Heart right ventricle (tissue), 16 donors: ENCODE results near the gene CDIPT. TPM values are rescaled to one million over a fixed set of nuclear protein-coding genes. Genes with fewer than 3 reads are reported as not detected.
A peak's percentile ranks its signal among the peaks of the same experiment; 100 is the strongest.

Experiments used
- ATAC-seq, 8 donors: fragments of 200-7000 bp; cut with Tn5 transposase; one replicate each; pipeline ENCODE4 v1.9.1; 2020; ENCODE audit warnings: mild to moderate bottlenecking in 8 of 8, moderate library complexity in 8 of 8, moderate number of reproducible peaks in 1 of 8
- DNase-seq, 2 donors: peaks; one replicate each; pipeline ENCODE4 v3.0.0-alpha.2; 2020
- H3K27ac ChIP-seq, 10 donors: fragments of 200-600 bp; sonication (generic) in 2 of 10; one replicate each; pipeline versions ENCODE4 v1.5.0 to v1.8.0; 2020 to 2022; ENCODE audit warnings: mild to moderate bottlenecking in 3 of 10
- H3K27me3 ChIP-seq, 7 donors: fragments of 200-600 bp; one replicate each; pipeline ENCODE4 v1.8.0; 2021 to 2022; ENCODE audit warnings: mild to moderate bottlenecking in 2 of 7
- H3K36me3 ChIP-seq, 9 donors: fragments of 200-600 bp; sonication (generic) in 1 of 9; one replicate each; pipeline versions ENCODE4 v1.5.0 to v1.8.0; 2020 to 2022; ENCODE audit warnings: mild to moderate bottlenecking in 2 of 9
- H3K4me1 ChIP-seq, 9 donors: fragments of 200-600 bp; sonication (generic) in 1 of 9; one replicate each; pipeline versions ENCODE4 v1.5.0 to v1.8.0; 2020 to 2022; ENCODE audit warnings: mild to moderate bottlenecking in 4 of 9
- H3K4me3 ChIP-seq, 10 donors: fragments of 200-600 bp; sonication (generic) in 2 of 10; one replicate each; pipeline versions ENCODE4 v1.5.0 to v1.8.0; 2020 to 2022; ENCODE audit warnings: mild to moderate bottlenecking in 7 of 10, moderate library complexity in 2 of 10
- H3K9me3 ChIP-seq, 11 donors: fragments of 200-600 bp in 10 of 11; sonication (generic) in 2 of 11; one replicate each; pipeline versions ENCODE4 v1.5.0 to v1.8.0; 2013 to 2022; ENCODE audit warnings: mild to moderate bottlenecking in 2 of 11, control low read depth in 1 of 11, moderate library complexity in 1 of 11
- WGBS, 2 donors: extraction: QIAGEN DNeasy Blood & Tissue Kit; methylation state at CpG; one replicate each; pipeline ENCODE4 v1.1.7; 2013; ENCODE audit warnings: inconsistent platforms in 1 of 2; 5-methylcytosine and 5-hydroxymethylcytosine counted together
- intact Hi-C, 10 donors: fragments of 100-400 bp; cut with DNase I; formaldehyde crosslinking; loops; one replicate each; pipeline versions ENCODE4 v1.11.1 to v1.14.2; 2022
- polyA plus RNA-seq, 2 donors: library from polyadenylated mRNA; stranded (reverse); fragments of 200-250 nt; gene quantifications; one replicate each; pipeline ENCODE4 v1.2.3, GENCODE V29; 2013
- total RNA-seq, 10 donors: library from RNA; stranded (reverse); fragmentation: NEBNext Ultra II Directional in 3 of 10; extraction: Animal tissue kit (Norgen Biotek cat#: 25700) in 3 of 10; gene quantifications; one replicate each; pipeline versions ENCODE4 v1.2.1 to v1.2.4, GENCODE V29; 2021 to 2023
- TF ChIP-seq, protein P1 (sequence below), 9 donors: fragments of 200-600 bp; sonication (generic) in 2 of 9; IDR thresholded peaks; one replicate each; pipeline versions ENCODE4 v1.5.0 to v1.8.0; 2021 to 2022; ENCODE audit warnings: antibody characterized with exemption in 9 of 9, mild to moderate bottlenecking in 5 of 9, moderate library complexity in 1 of 9
- donor health status: Arrhythmogenic right ventricular cardiomyopathy.
- donor health status: ischemic (EF 13 %, LVEDD 7.1; RV severe dilation, severe dysfunction).
- donor health status: healthy with polysubstance abuse.
- donor health status: DM: no; HTN: yes; CAD: no.
- donor health status: DM: no; HTN: no; CAD: no.
- donor health status: ischemic (EF 25% LVEDD 6.9; RV normal size, moderate dysfunction).
- donor health status: ischemic (EF 25% LVEDD 5.7; RV mildly dilated, moderate dysfunction).
- donor health status: healthy.
- donor health status: DM: yes; HTN: yes; CAD: no.
- donor health status: Ischemic cardiomyopathy.
- donor health status: ischemic (EF 35%, LVEDD 5.7; RV mildly dilated, moderate dysfunction).
- donor health status: nonischemic (EF 11% LVEDD 7.7; RV severe dilation, severe dysfunction).
- donor health status: DM: yes; HTN: yes; CAD: no.
- donor health status: PGD.
- donor health status: ischemic (EF 29% LVEDD 5.4; RV normal size, mild dysfunction).
- donor health status: nonischemic (EF 23%, LVEDD 6.1; RV moderate dilation, normal function).

CDIPT gene
- total and polyA plus RNA-seq, 12 donors, result 55.1 to 99.6 (median 72.7) TPM

DNA sequence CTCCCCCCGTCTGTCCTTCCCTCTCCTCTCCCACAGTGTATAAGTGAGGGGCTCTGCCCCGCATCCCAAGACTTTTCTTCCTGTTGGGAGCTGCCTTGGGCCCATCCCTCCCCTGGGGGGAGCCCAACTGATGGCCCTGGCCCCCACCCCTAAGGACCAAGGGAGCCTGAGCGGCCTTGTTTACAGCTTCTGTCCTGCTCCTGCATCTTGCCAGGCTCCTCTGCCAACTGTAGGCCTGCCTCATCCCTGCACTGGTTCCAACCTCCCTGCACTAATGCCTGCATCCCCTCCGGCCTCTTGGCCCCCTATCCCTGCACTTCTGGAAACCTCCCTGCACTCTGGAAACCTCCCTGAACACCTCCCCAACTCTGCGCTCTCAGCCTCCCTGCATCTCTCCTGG lies 48.4 kb downstream of the CDIPT start:
- DNase-seq, result no peak

DNA sequence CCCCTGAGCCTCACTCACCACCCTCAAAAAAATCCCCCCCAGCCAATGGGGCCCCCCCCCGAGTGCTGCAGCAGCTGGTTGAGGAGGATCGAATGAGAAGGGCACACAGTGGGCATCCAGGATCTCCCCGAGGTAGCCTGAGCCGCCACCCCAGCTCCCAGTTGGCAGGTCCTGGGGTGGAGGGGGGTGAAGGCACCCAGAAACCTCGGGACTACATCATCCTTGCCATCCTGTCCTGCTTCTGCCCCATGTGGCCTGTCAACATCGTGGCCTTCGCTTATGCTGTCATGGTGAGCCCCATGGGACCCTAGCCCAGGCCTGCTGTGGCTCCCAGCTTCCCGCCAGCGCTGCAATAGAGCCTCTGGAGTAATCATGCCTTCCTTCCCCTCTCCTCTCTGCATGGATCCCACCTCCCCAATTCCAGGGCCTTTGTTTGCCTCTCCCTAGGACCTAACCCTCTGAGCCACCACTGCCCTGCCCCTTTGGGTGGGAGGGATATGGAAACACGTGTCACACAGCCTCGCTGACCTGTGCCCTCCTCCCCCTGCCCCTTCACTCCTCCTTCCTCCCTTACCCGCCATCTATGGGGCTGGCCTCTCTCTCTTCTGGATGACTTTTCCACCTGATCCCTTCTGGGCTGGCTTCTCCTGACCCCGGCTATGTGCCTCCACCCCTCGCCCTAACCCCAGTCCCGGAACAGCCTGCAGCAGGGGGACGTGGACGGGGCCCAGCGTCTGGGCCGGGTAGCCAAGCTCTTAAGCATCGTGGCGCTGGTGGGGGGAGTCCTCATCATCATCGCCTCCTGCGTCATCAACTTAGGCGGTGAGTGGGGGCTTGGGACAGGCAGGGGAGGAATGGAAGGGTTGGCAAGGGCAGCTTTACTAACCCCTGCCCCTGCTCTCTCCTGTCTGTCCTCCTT lies 49.1 kb downstream of the CDIPT start:
- DNase-seq (peak in 1 of 2 donors; percentile 19), ATAC-seq (no peak)
- no peak overlapping the region for H3K4me3 ChIP-seq
- peaks cover 0 to 16% (median 0%) of the 10 kb centered on the region in 7 donors for H3K27me3 ChIP-seq
- intact Hi-C loops, result loop anchor here in 5 of 10 donors (5.0 to 10.0 kb wide), 5 partner anchors 33 to 841 kb away; partner anchors contain the start of genes FBRS (in 1 of the 5), HIRIP3 (in 1 of the 5), INO80E (in 1 of the 5) and PRR14 (in 1 of the 5)
- H3K27ac ChIP-seq, result peak overlapping the region in 2 of 10 donors; percentile 96
- H3K9me3 ChIP-seq, result no peaks in the 10 kb centered on the region
- TF ChIP-seq, protein P1, sequence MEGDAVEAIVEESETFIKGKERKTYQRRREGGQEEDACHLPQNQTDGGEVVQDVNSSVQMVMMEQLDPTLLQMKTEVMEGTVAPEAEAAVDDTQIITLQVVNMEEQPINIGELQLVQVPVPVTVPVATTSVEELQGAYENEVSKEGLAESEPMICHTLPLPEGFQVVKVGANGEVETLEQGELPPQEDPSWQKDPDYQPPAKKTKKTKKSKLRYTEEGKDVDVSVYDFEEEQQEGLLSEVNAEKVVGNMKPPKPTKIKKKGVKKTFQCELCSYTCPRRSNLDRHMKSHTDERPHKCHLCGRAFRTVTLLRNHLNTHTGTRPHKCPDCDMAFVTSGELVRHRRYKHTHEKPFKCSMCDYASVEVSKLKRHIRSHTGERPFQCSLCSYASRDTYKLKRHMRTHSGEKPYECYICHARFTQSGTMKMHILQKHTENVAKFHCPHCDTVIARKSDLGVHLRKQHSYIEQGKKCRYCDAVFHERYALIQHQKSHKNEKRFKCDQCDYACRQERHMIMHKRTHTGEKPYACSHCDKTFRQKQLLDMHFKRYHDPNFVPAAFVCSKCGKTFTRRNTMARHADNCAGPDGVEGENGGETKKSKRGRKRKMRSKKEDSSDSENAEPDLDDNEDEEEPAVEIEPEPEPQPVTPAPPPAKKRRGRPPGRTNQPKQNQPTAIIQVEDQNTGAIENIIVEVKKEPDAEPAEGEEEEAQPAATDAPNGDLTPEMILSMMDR (IDR thresholded peaks at IDR 0.05), result no peak
- peaks cover 23 to 84% (median 68%) of the 10 kb centered on the region in 9 donors for H3K4me1 ChIP-seq
- H3K36me3 ChIP-seq, result peaks cover 0 to 31% (median 10%) of the 10 kb centered on the region in 9 donors
- 75 to 81% methylated on average over 24 of the region's 24 CpGs for WGBS, 2 donors

More for the DNA sequence above, 48.4 kb downstream of the CDIPT start:
- TF ChIP-seq, protein P1 (IDR thresholded peaks at IDR 0.05), result no peak
- ATAC-seq, result no peak
- Histone ChIP-seq H3K27me3 (peaks cover 0 to 16% (median 0%) of the 10 kb centered on the region in 7 donors), H3K27ac (peak overlapping the region in 7 of 10 donors; percentile 86 to 96 (median 91)), H3K4me1 (peaks cover 20 to 84% (median 65%) of the 10 kb centered on the region in 9 donors), H3K4me3 (peak overlapping the region in 3 of 10 donors; percentile 65 to 80 (median 75)), H3K36me3 (peaks cover 0 to 30% (median 5%) of the 10 kb centered on the region in 9 donors), H3K9me3 (no peaks in the 10 kb centered on the region)
- 74 to 83% methylated on average over 5 of the region's 5 CpGs for WGBS, 2 donors
- intact Hi-C loops, result loop anchor here in 5 of 10 donors (5.0 to 10.0 kb wide), 5 partner anchors 33 to 840 kb away; partner anchors contain the start of genes FBRS (in 1 of the 5), HIRIP3 (in 1 of the 5), INO80E (in 1 of the 5) and PRR14 (in 1 of the 5)

DNA sequence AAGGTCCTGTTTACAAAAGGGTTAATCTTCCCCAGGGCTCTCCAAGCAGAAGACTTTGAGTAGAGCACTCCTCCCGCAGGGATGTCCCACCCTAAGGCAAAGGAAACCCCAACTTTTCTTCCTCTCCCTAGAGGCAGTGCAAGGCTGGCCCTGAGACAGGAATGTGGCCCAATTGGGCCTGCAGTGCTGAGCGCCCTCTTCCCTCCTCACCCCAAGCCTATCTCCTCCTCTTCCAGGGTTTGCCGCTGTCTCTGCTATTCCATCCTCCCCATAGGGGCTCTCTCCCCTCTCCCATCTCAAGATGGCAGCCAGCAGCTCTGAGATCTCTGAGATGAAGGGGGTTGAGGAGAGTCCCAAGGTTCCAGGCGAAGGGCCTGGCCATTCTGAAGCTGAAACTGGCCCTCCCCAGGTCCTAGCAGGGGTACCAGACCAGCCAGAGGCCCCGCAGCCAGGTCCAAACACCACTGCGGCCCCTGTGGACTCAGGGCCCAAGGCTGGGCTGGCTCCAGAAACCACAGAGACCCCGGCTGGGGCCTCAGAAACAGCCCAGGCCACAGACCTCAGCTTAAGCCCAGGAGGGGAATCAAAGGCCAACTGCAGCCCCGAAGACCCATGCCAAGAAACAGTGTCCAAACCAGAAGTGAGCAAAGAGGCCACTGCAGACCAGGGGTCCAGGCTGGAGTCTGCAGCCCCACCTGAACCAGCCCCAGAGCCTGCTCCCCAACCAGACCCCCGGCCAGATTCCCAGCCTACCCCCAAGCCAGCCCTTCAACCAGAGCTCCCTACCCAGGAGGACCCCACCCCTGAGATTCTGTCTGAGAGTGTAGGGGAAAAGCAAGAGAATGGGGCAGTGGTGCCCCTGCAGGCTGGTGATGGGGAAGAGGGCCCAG lies 50.0 kb downstream of the CDIPT start:
- TF ChIP-seq, protein P1 (IDR thresholded peaks at IDR 0.05), result no peak
- intact Hi-C loops, result loop anchor here in 5 of 10 donors (5.0 to 10.0 kb wide), 5 partner anchors 34 to 842 kb away; partner anchors contain the start of genes FBRS (in 1 of the 5), HIRIP3 (in 1 of the 5), INO80E (in 1 of the 5) and PRR14 (in 1 of the 5)

More for the DNA sequence above, 50.0 kb downstream of the CDIPT start:
- DNase-seq (no peak), ATAC-seq (no peak)
- H3K4me1 ChIP-seq, result peaks cover 32 to 86% (median 77%) of the 10 kb centered on the region in 9 donors
- 71 to 74% methylated on average over 9 of the region's 9 CpGs for WGBS, 2 donors
- peak overlapping the region in 8 of 10 donors; percentile 86 to 97 (median 92) for H3K27ac ChIP-seq
- no peaks in the 10 kb centered on the region for H3K9me3 ChIP-seq
- H3K27me3 ChIP-seq, result peaks cover 0 to 16% (median 0%) of the 10 kb centered on the region in 7 donors
- H3K36me3 ChIP-seq, result peaks cover 0 to 28% (median 14%) of the 10 kb centered on the region in 9 donors
- H3K4me3 ChIP-seq, result peak overlapping the region in 9 of 10 donors; percentile 50 to 73 (median 65)
